Measurements from ENCODE around the gene CTCF. TPM values are rescaled to one million over a fixed set of nuclear protein-coding genes. Genes with fewer than 3 reads are reported as not detected.
"Not testable (repeated sequence)": the region's sequence is repeated elsewhere in the genome, so short reads cannot be mapped to it uniquely, and the experiment has no call there.

The CTCF gene, protein sequence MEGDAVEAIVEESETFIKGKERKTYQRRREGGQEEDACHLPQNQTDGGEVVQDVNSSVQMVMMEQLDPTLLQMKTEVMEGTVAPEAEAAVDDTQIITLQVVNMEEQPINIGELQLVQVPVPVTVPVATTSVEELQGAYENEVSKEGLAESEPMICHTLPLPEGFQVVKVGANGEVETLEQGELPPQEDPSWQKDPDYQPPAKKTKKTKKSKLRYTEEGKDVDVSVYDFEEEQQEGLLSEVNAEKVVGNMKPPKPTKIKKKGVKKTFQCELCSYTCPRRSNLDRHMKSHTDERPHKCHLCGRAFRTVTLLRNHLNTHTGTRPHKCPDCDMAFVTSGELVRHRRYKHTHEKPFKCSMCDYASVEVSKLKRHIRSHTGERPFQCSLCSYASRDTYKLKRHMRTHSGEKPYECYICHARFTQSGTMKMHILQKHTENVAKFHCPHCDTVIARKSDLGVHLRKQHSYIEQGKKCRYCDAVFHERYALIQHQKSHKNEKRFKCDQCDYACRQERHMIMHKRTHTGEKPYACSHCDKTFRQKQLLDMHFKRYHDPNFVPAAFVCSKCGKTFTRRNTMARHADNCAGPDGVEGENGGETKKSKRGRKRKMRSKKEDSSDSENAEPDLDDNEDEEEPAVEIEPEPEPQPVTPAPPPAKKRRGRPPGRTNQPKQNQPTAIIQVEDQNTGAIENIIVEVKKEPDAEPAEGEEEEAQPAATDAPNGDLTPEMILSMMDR
- total RNA-seq (2021; ENCODE audit: unreplicated experiment) = 33.1 TPM
- polyA plus RNA-seq (2012; ENCODE audit: insufficient read length) = 25.5 TPM
- Bru-seq, nascent RNA = percentile 75 among the genes with signal in this experiment
- percentile 79 among the genes with signal in this experiment for BruChase-seq, experiment 1, labeled RNA remaining after a 2-hour chase
- BruChase-seq, experiment 2, labeled RNA remaining after a 6-hour chase = percentile 75 among the genes with signal in this experiment
- long read RNA-seq, transcript CTCF-201 (12 exons, 3,941 nt) = major isoform, 32 of 61 reads
- long read RNA-seq, partial matches to known transcripts = 14 of 61 reads
- long read RNA-seq, other reads (novel, unspliced or antisense) = 5 of 61 reads

DNA sequence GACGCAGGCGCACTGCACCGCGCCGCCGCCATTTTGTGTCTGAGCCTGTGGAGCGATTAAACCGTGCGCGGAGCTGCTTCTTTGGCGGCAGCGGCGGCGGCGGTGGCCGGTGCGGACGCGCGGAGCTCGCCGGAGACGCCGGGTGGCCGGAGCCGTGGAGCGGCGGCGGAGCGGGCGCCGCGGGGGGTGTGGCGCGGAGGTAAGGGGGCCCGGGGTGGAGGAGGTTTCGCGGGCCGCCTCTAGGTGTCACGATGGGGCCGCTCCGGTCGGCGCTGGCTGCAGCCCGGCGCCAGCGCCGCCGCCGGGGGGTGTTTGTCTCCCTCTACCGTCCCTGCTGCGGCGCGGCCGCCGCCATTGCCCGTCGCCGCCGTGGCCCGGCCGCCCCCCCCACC is at the start of gene CTCF:
TSS of gene CTCF (plus strand) at position 1 of the 392 bp plus-strand sequence. CDS start 48,307 bp downstream, outside the sequence.
- peak within 1 kb of the TSS; percentile 89 for H3K27ac ChIP-seq (ENCODE audit: low read length)
- peak within 1 kb of the TSS; percentile 78 to 92 for H3K4me3 ChIP-seq (ENCODE audit: low read depth in 2 of 2, low read length in 2 of 2)
- in situ Hi-C loops (cut with HindIII; ENCODE audit: low pct_unique_long_range_greater_than_20kb, low sequenced_read_pairs) = no loop called here
- CTCF ChIA-PET = interaction anchor here (0.6 kb wide), 1 partner anchor 625 kb away, joined by 3 read pairs; no protein-coding TSS in a partner anchor
- H3K27me3 ChIP-seq (ENCODE audit: control insufficient read depth, insufficient read depth, low read length) = no peaks in the 10 kb centered on the region
- POLR2A ChIA-PET = interaction anchor here (0.6 kb wide), 1 partner anchor 9 kb away, joined by 4 read pairs; no protein-coding TSS in a partner anchor
- peaks cover 5% of the 10 kb centered on the region; the same call in 1 of the 2 replicates for H3K36me3 ChIP-seq (ENCODE audit: control insufficient read depth, insufficient read depth, low read length)
- H3K9me3 ChIP-seq (ENCODE audit: control insufficient read depth, insufficient read depth, low read depth, low read length) = no peaks in the 10 kb centered on the region
- TF ChIP-seq SIN3A (IDR thresholded peaks at IDR 0.05; ENCODE audit: borderline replicate concordance, insufficient read depth, low read depth, low read length) (no peak), CTCF (IDR thresholded peaks at IDR 0.05) (peak; percentile 84)
- intact Hi-C loops (cut with micrococcal nuclease; ENCODE audit: unreplicated experiment) = no loop called here
- no peak for DNase-seq (ENCODE audit: low read depth, low spot score)
- ATAC-seq = peak; percentile 79
- H3K4me1 ChIP-seq (ENCODE audit: control insufficient read depth, insufficient read depth, low read length) = peaks cover 11% of the 10 kb centered on the region
- no TSS peak for BruUV-seq (replicated peaks)

DNA sequence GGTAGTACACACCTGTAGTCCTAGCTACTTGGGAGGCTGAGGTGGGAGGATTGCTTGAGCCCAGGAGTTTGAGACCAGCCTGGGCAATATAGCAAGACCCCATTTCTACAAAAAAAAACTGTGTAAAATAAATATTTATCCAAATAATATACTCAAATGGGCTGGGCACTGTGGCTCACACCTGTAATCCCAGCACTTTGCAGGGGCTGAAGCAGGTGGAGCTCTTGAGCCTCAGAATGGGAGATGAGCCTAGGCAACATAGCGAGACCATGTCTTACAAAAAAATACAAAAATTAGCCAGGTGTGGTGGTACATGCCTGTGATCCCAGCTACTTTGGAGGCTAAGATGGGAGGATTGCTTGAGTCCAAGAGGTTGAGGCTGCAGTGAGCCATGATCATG is 48.4 kb upstream of the CTCF start:
- BruUV-seq (replicated peaks); H3K27ac ChIP-seq (ENCODE audit: low read length); DNase-seq (ENCODE audit: low read depth, low spot score); H3K9me3 ChIP-seq (ENCODE audit: control insufficient read depth, insufficient read depth, low read depth, low read length); H3K27me3 ChIP-seq (ENCODE audit: control insufficient read depth, insufficient read depth, low read length); ATAC-seq; H3K4me1 ChIP-seq (ENCODE audit: control insufficient read depth, insufficient read depth, low read length); in situ Hi-C loops (cut with HindIII; ENCODE audit: low pct_unique_long_range_greater_than_20kb, low sequenced_read_pairs); H3K4me3 ChIP-seq (ENCODE audit: low read depth in 2 of 2, low read length in 2 of 2); H3K36me3 ChIP-seq (ENCODE audit: control insufficient read depth, insufficient read depth, low read length); intact Hi-C loops (cut with micrococcal nuclease; ENCODE audit: unreplicated experiment): not testable (repeated sequence)
- ChIA-PET CTCF (interaction anchor here (0.6 to 1.7 kb wide), 5 partner anchors 14 to 253 kb away, joined by 3 to 9 read pairs (median 7); partner anchors contain the start of gene ATP6V0D1), POLR2A (interaction anchor here (0.6 kb wide), 1 partner anchor 65 kb away, joined by 4 read pairs; no protein-coding TSS in a partner anchor)

DNA sequence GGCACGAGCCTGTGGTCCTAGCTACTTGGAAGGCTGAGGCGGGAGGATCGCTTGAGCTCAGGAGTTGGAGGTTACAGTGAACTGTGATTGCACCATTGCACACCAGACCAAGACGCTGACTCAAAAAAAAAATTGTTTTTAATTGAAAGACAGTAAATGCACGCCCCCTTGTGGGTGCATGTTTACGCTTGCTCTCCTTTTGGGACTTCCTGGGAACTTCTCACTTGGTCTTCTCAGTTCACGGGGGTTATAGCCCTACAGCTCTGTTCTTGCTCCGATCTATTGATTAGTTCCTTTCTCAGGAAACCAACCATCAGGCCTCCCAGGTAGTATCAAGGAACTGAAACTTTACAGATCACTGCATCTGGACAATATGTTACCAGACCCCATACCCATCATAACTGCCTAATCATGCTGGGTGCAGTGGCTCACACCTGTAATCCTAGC is 47.9 kb upstream of the CTCF start:
- ATAC-seq (peak; percentile 76), DNase-seq (ENCODE audit: low read depth, low spot score) (peak; percentile 48)
- Histone ChIP-seq H3K27me3 (ENCODE audit: control insufficient read depth, insufficient read depth, low read length) (no peaks in the 10 kb centered on the region), H3K4me1 (ENCODE audit: control insufficient read depth, insufficient read depth, low read length) (no peaks in the 10 kb centered on the region), H3K27ac (ENCODE audit: low read length) (no peak overlapping the region), H3K9me3 (ENCODE audit: control insufficient read depth, insufficient read depth, low read depth, low read length) (no peaks in the 10 kb centered on the region), H3K4me3 (ENCODE audit: low read depth in 2 of 2, low read length in 2 of 2) (no peak overlapping the region), H3K36me3 (ENCODE audit: control insufficient read depth, insufficient read depth, low read length) (no peaks in the 10 kb centered on the region)
- CTCF ChIA-PET = interaction anchor here (0.9 to 1.7 kb wide), 3 partner anchors 33 to 254 kb away, joined by 3 to 7 read pairs (median 7); partner anchors contain the start of gene ATP6V0D1
- BruUV-seq (replicated peaks) = no TSS peak
- intact Hi-C loops (cut with micrococcal nuclease; ENCODE audit: unreplicated experiment) = no loop called here
- in situ Hi-C loops (cut with HindIII; ENCODE audit: low pct_unique_long_range_greater_than_20kb, low sequenced_read_pairs) = no loop called here
- TF ChIP-seq TCF7L2 (IDR thresholded peaks at IDR 0.05; ENCODE audit: low read depth, low read length) = no peak
- TF ChIP-seq POLR2AphosphoS5 (IDR thresholded peaks at IDR 0.05; ENCODE audit: low read depth, low read length) = no peak
- TF ChIP-seq, protein P1, sequence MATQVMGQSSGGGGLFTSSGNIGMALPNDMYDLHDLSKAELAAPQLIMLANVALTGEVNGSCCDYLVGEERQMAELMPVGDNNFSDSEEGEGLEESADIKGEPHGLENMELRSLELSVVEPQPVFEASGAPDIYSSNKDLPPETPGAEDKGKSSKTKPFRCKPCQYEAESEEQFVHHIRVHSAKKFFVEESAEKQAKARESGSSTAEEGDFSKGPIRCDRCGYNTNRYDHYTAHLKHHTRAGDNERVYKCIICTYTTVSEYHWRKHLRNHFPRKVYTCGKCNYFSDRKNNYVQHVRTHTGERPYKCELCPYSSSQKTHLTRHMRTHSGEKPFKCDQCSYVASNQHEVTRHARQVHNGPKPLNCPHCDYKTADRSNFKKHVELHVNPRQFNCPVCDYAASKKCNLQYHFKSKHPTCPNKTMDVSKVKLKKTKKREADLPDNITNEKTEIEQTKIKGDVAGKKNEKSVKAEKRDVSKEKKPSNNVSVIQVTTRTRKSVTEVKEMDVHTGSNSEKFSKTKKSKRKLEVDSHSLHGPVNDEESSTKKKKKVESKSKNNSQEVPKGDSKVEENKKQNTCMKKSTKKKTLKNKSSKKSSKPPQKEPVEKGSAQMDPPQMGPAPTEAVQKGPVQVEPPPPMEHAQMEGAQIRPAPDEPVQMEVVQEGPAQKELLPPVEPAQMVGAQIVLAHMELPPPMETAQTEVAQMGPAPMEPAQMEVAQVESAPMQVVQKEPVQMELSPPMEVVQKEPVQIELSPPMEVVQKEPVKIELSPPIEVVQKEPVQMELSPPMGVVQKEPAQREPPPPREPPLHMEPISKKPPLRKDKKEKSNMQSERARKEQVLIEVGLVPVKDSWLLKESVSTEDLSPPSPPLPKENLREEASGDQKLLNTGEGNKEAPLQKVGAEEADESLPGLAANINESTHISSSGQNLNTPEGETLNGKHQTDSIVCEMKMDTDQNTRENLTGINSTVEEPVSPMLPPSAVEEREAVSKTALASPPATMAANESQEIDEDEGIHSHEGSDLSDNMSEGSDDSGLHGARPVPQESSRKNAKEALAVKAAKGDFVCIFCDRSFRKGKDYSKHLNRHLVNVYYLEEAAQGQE (IDR thresholded peaks at IDR 0.05; ENCODE audit: insufficient read depth in 1 of 2, low read depth in 2 of 2, low read length in 1 of 2) = no peak
- TF ChIP-seq CTCF (IDR thresholded peaks at IDR 0.05) = peak; percentile 81
- POLR2A ChIA-PET = interaction anchor here (0.6 kb wide), 1 partner anchor 66 kb away, joined by 4 read pairs; no protein-coding TSS in a partner anchor

Data from Panc1 (cell line).